ENCODE measurements around the gene SCART1. TPM values are rescaled to one million over a fixed set of nuclear protein-coding genes. Genes with fewer than 3 reads are reported as not detected.
"Not testable (repeated sequence)": the region's sequence is repeated elsewhere in the genome, so short reads cannot be mapped to it uniquely, and the experiment has no call there.

SCART1 gene
- total RNA-seq, 1 donor from 2014 or later = not detected

DNA sequence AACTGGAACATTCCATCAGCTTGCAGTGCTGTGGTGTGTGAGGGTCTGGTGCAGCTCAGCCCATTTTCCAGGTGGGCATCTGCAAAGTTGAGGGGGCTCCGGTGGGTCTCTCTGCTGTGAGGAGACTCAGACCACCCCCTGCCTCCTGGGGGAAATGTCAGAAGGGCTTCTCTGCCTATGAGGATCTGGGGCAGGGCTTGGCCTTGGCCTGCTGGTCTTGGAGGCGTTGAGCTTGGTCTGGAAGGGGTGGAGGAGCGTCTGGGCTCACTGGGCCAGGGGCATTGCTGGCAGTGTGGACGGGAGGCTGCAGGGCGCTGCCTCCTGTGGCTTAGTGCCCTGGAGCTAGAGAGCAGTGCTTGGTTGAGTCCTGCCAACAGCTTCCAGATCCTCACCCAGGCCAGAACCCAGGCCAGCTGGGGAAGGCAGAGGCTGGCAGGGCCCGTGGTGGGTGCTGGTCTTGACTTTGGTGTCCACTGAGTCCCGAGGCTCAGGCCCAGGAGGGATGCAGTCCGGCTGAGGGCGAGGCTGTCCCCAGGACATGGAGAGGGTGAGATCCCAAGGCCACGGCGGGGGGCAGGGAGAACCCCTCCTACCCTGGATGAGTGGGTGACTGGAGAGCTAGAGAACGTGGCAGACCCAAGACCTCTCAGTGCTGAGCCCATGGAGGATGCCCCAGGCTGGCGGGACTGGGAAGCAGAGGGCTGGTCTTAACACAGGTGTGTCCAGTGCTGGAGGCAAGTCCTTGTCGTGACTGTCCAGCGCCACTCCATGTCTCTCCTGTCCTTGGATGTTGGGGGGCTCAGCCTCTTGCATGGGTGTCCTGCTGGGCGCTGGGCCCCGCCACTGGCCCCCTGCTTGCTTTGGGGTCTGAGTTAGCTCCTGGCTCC, 32.2 kb upstream of the SCART1 start:
- DNase-seq (ENCODE audit: low read depth) = no peak
- Histone ChIP-seq H3K4me3 (ENCODE audit: low read depth, low read length) (no peak overlapping the region), H3K36me3 (ENCODE audit: control insufficient read depth, insufficient read depth, low read length) (no peaks in the 10 kb centered on the region), H3K27me3 (ENCODE audit: control insufficient read depth, insufficient read depth, low read length) (peaks cover 12% of the 10 kb centered on the region)
- TF ChIP-seq, protein P1, sequence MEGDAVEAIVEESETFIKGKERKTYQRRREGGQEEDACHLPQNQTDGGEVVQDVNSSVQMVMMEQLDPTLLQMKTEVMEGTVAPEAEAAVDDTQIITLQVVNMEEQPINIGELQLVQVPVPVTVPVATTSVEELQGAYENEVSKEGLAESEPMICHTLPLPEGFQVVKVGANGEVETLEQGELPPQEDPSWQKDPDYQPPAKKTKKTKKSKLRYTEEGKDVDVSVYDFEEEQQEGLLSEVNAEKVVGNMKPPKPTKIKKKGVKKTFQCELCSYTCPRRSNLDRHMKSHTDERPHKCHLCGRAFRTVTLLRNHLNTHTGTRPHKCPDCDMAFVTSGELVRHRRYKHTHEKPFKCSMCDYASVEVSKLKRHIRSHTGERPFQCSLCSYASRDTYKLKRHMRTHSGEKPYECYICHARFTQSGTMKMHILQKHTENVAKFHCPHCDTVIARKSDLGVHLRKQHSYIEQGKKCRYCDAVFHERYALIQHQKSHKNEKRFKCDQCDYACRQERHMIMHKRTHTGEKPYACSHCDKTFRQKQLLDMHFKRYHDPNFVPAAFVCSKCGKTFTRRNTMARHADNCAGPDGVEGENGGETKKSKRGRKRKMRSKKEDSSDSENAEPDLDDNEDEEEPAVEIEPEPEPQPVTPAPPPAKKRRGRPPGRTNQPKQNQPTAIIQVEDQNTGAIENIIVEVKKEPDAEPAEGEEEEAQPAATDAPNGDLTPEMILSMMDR (IDR thresholded peaks at IDR 0.05; ENCODE audit: insufficient read depth, low read length, poor library complexity, severe bottlenecking) = no peak

DNA sequence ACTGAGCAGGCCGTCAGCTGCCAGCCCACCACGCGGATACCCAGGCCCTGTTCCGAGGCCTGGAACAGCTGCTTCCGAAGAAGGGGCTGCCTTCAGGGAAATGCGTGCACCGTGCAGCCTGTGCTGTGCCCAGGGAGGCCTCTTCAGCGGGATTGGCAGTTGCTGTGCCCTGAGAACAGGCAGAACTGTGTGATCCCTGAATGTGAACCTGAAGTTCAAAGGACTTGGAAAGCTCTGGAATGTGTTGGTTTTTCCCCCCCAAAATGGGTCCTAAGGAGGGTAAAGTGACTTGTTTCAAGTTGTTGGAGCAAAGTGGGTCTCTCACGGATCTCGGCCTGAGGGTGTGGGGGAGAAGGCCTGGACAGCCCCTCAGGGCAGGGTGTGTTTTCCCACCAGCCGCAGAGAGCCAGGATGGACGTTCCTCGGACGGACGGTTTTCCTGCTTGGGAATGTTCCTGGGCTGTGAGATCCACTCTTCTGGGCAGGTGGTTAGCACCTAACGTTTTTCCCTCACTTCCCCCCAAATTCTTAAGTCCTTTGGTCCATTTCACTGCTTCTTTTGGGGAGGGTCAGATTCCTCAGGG, 31.4 kb upstream of the SCART1 start:
- peaks cover 12% of the 10 kb centered on the region for H3K27me3 ChIP-seq (ENCODE audit: control insufficient read depth, insufficient read depth, low read length)
- no peak for DNase-seq (ENCODE audit: low read depth)
- H3K4me3 ChIP-seq (ENCODE audit: low read depth, low read length) = no peak overlapping the region
- no peaks in the 10 kb centered on the region for H3K36me3 ChIP-seq (ENCODE audit: control insufficient read depth, insufficient read depth, low read length)
- TF ChIP-seq, protein P1 (IDR thresholded peaks at IDR 0.05; ENCODE audit: insufficient read depth, low read length, poor library complexity, severe bottlenecking) = no peak

DNA sequence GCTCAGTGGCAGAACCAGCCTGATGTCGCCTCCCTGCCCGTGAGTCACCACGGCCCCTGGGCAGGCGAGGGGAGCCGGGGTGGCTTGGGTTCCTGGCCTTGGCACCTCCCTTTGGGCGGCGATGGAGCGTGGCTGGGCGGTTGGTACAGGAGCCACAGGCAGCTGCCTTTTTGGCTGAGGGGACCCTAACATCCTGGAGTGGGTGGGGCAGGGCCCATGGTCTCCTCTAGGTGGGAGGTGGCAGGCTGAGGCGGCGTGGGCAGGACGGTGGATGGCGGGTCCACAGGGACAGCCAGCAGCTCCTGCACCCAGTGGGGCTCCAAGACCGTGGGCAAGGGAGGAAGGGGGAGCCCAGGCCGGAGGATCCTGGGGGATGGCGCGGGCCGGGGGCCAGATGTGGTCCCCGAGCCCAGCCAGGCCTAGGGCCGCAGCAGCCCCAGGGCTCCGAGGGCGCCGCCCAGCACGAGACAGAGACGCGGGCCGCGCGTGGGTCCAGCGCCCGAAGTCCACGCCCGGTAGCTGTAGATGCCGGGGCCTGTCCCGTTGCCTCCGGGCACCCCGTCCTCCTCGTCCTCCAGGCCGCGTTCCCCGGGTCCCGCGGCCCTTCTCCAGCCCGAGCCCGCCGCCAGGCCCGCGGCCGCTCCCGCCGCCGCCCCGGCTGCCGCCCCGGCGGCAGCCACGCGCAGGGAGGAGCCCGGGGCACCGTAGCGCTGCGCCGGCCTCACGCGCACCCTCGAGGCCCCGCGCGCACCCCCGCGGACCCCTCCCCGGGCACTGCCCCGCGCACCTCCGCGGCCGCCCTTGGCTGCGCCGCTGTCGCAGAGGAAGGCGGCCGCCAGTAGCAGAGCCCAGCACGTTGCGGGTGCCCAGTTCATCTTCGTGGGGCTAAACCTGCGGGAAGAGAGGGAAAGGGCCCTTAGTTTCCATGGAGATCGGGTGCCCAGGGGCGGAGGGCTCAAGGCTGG, 30.7 kb upstream of the SCART1 start:
- TF ChIP-seq, protein P1 (IDR thresholded peaks at IDR 0.05; ENCODE audit: insufficient read depth, low read length, poor library complexity, severe bottlenecking) = no peak
- Histone ChIP-seq H3K4me3 (ENCODE audit: low read depth, low read length) (no peak overlapping the region), H3K27me3 (ENCODE audit: control insufficient read depth, insufficient read depth, low read length) (peaks cover 12% of the 10 kb centered on the region), H3K36me3 (ENCODE audit: control insufficient read depth, insufficient read depth, low read length) (no peaks in the 10 kb centered on the region)
- DNase-seq (ENCODE audit: low read depth) = no peak

DNA sequence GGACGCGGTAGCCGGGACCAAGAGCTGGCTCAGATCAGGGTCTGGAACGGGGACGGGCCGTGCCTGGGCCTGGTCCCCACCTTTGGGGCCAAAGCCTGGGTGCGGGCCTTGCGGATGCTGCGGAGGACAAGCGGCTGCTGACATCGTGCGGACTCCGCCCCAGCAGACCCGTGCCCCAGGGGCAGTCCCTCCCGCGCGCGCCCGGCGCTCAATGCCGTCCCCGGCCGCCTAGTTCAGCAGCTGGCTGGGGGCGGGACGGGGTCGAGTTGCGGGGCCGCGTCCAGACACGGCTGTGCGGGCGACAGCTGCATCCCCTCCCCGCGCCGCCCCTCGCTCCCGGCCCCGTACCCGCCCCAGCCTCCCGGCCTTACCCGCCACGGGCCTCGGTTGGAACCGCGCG, 29.6 kb upstream of the SCART1 start:
- not testable (repeated sequence) for H3K36me3 ChIP-seq (ENCODE audit: control insufficient read depth, insufficient read depth, low read length); DNase-seq (ENCODE audit: low read depth); H3K4me3 ChIP-seq (ENCODE audit: low read depth, low read length)
- peaks cover 12% of the 10 kb centered on the region for H3K27me3 ChIP-seq (ENCODE audit: control insufficient read depth, insufficient read depth, low read length)

DNA sequence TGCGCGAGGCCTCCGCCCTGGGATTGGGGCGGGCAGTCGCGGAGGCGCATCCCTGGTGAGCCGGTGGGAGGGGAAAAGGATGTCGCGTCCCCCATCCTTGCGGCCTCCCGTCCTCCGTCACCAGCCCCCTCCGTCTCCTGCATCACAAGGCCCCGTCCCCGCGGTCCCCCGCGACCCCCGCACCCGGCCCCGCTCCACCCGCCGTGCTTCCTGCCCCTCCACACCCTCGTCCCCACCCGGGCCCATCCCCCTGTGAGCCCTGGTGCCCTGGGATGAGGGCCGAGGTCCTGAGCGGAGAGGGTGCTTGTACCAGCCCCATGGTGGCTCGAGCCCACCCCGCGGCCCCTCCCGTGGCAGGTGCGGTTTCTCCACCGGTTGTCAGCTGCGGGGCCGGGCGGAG, 29.1 kb upstream of the SCART1 start, which contains the start of gene SPRN:
TSS of gene SPRN (minus strand) at position 25 of the 400 bp plus-strand sequence. CDS start 944 bp downstream, outside the sequence.
- H3K27me3 ChIP-seq (ENCODE audit: control insufficient read depth, insufficient read depth, low read length) = peaks cover 12% of the 10 kb centered on the region
- H3K36me3 ChIP-seq (ENCODE audit: control insufficient read depth, insufficient read depth, low read length); DNase-seq (ENCODE audit: low read depth); H3K4me3 ChIP-seq (ENCODE audit: low read depth, low read length): not testable (repeated sequence)

DNA sequence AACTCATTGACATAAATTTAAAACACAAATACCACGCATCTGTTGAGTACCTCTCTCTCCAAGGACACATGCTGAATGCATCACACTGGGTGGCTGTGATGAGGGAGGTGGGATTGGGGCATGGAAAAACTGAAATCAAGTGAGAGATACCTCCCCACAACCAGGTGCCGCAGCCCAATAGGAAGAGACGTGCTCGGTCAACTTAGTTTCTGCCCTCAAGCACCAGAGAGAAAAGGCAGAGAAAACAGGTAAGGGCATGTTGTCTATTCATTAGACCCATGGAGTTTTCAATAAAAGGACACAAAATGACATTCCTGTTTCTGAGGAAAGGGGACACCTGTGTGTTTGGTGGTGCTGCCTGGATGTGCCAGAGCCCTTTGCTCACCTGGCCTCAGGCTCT, 24.2 kb upstream of the SCART1 start:
- H3K27me3 ChIP-seq (ENCODE audit: control insufficient read depth, insufficient read depth, low read length); H3K36me3 ChIP-seq (ENCODE audit: control insufficient read depth, insufficient read depth, low read length); DNase-seq (ENCODE audit: low read depth); H3K4me3 ChIP-seq (ENCODE audit: low read depth, low read length): not testable (repeated sequence)

DNA sequence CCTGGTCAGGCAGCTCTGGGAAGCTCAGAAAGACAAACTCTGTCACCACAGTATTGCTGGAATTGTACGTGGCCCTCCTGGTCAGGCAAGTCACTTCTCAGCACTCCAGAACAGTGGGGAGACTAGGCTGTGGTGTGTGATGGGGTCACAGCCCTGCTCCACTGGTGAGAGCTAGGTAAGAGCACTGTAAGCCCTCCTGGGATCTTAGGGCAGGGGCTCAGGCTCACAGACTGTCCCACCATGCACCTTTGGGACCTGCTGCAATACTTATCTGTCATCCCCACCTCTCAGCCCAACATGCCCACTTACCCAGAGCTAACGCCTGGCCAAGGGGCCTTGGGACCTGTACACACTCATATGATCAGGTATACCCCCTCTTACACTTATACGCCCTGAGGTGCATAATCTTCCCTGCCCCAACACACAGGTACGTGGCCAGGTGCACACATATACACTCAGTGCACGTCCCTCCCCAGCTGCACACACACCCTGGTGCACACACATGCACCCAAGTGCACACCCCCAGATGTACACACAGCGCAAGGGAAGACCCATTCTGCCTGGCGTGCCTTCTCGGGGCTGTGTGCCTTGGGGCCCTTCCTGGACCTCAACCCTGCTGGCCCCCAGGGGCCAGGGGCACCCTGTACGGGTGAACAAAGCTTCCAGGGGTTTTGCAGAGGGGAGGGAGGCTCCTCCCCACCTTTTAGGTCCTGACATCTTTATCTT, 21.7 kb upstream of the SCART1 start:
- H3K4me3 ChIP-seq (ENCODE audit: low read depth, low read length); DNase-seq (ENCODE audit: low read depth); H3K36me3 ChIP-seq (ENCODE audit: control insufficient read depth, insufficient read depth, low read length); H3K27me3 ChIP-seq (ENCODE audit: control insufficient read depth, insufficient read depth, low read length): not testable (repeated sequence)

DNA sequence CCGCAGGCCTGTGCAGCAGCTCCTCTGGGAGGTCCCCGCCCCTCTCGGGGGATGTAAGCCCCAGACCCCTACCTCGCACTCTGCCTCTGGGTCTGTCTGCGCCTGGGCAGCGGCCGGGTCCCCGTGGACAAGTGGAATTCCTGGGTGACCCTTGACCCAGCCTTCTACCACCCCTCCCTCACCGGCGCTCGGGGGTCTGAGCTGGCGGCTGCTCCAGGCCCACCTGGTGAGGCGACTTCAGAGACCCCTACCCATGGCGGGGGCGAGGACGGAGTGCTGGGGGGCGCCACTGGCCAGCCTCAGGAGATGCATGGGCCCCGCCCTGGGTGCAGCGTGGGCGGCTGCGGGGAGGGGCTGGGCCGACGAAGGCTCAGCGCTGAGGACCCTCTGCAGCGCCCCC, 21.0 kb upstream of the SCART1 start:
- H3K4me3 ChIP-seq (ENCODE audit: low read depth, low read length); H3K27me3 ChIP-seq (ENCODE audit: control insufficient read depth, insufficient read depth, low read length); H3K36me3 ChIP-seq (ENCODE audit: control insufficient read depth, insufficient read depth, low read length); DNase-seq (ENCODE audit: low read depth): not testable (repeated sequence)

All from kidney epithelial cell (primary cell).